ENCODE measurements around the gene LIME1. TPM values are rescaled to one million over a fixed set of nuclear protein-coding genes. Genes with fewer than 3 reads are reported as not detected.

Gene LIME1
- total RNA-seq, 2 donors from 2014 or later: 4.9 to 14.0 TPM

DNA sequence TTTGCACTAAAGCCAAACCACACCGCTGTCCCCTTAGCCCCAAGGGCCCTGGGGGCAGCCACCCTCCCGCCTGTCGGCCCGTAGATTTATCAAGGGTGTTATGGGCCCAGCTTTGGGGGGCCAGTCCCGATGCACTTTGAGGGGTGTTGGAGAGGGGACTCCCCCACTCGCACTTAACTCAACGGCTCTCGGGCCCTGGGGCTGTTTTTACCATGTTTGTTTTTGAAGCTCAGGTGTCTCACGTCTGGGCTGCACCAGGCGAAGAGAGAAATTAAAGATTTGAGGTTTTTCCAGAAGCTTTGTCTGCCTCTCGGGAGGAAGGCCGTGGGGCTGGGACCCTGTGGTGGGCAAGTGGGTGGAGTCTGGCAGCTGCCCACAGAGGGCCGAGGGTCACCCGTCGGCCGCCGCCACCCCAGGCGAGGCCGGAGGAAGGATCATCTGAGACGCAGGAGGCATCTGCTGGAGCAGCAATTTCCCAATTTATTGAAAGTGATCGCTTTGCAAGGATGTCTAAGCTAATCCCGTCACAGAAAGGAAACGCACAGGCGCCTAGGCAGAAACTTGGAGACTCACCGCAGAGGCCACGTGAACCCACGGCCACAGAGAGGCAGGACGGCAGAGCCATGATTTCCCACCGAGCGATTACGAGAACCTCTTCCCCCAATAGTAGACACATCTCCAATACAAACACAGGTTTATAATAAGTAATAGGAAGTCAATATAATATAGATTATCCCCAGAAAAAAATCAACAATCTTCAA, 6.9 kb downstream of the LIME1 start:
- no peak overlapping the region for H3K27ac ChIP-seq
- intact Hi-C loops (cut with DNase I): no loop called here

DNA sequence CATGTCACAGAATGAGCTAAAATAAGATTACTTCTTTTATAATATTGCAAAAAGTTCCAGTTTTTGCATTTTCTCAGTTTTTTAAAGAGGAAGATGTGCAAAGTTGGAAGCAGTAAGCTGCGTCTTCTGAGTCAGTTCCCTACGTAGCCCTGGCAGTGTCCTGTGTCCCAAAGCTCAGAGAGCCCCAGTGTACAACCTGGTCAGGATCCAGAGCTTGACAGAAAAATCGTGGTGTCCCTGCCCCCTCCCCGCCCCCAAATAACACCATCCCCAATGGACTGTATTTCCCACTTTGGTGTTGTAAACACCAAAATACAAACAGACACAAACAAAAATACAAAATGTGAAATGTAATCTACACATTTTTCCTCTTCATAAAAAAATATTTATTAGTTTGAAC, 7.7 kb downstream of the LIME1 start:
- Histone ChIP-seq H3K27me3 (no peaks in the 10 kb centered on the region), H3K36me3 (replicated peaks in 1 of 2; ENCODE audit: insufficient read depth in 1 of 2, low read depth in 2 of 2) (peaks cover 0 to 2% of the 10 kb centered on the region in 2 donors), H3K27ac (no peak overlapping the region), H3K9me3 (no peaks in the 10 kb centered on the region), H3K4me1 (peaks cover 30% of the 10 kb centered on the region), H3K4me3 (no peak overlapping the region)
- DNase-seq: no peak
- WGBS, 2 donors: 75% methylated on average over 4 of the region's 4 CpGs
- ATAC-seq: no peak
- intact Hi-C loops (cut with DNase I): no loop called here
- TF ChIP-seq POLR2A (IDR thresholded peaks at IDR 0.05): no peak
- TF ChIP-seq, protein P1, sequence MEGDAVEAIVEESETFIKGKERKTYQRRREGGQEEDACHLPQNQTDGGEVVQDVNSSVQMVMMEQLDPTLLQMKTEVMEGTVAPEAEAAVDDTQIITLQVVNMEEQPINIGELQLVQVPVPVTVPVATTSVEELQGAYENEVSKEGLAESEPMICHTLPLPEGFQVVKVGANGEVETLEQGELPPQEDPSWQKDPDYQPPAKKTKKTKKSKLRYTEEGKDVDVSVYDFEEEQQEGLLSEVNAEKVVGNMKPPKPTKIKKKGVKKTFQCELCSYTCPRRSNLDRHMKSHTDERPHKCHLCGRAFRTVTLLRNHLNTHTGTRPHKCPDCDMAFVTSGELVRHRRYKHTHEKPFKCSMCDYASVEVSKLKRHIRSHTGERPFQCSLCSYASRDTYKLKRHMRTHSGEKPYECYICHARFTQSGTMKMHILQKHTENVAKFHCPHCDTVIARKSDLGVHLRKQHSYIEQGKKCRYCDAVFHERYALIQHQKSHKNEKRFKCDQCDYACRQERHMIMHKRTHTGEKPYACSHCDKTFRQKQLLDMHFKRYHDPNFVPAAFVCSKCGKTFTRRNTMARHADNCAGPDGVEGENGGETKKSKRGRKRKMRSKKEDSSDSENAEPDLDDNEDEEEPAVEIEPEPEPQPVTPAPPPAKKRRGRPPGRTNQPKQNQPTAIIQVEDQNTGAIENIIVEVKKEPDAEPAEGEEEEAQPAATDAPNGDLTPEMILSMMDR (IDR thresholded peaks at IDR 0.05): no peak

More for the DNA sequence above, 6.9 kb downstream of the LIME1 start:
- Histone ChIP-seq H3K27me3 (no peaks in the 10 kb centered on the region), H3K4me1 (peaks cover 37% of the 10 kb centered on the region), H3K4me3 (no peak overlapping the region), H3K9me3 (no peaks in the 10 kb centered on the region), H3K36me3 (replicated peaks in 1 of 2; ENCODE audit: insufficient read depth in 1 of 2, low read depth in 2 of 2) (peaks cover 0 to 2% of the 10 kb centered on the region in 2 donors)
- TF ChIP-seq, protein P1 (IDR thresholded peaks at IDR 0.05): no peak
- no peak for TF ChIP-seq POLR2A (IDR thresholded peaks at IDR 0.05)
- ATAC-seq: no peak
- 87 to 92% methylated on average over 24 to 31 of the region's 31 CpGs for WGBS, 2 donors
- DNase-seq: no peak

DNA sequence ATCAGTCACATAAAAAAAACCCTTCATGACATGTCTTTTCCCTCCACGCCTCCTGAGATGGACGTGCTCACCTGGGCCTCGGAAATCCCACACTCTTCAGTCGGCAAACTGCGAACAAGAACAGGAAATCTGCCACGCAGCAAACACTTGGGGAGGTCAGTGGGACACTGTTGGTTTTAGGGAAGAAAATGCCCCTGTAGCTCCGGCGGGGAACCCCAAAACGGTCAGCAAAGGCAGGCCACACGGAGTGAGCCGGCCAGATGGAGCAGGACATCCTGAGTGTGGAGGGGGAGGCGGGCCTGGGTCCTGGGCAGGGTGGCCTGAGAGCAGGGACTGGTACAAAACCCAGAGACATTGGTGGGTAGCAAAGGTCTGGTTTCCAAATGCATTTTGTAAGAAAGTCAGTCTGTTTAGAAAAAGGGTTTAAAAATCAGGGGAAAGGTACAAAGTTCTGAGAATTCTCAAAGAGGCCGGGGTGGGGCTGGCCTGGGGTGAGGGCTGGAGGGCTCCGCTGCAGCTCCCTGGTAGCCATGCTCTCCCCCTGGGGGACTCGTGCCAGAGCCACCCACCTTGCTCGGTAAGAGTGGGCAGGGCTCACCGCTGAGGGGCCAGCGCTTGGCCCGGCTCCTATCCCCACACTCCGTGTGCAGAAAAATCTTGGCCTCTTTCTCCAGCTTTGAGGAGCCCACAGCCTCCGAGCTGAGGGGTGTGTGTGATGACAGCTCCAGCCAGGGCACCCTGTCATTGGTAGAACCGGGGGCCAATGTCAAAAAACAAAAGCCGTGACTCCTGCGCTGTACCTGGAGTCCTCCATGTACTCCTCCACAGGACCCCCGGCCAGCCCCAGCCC, 8.3 kb downstream of the LIME1 start:
- WGBS, 2 donors: 73 to 80% methylated on average over 21 to 25 of the region's 25 CpGs
- H3K36me3 ChIP-seq (replicated peaks in 1 of 2; ENCODE audit: insufficient read depth in 1 of 2, low read depth in 2 of 2): peaks cover 0 to 2% of the 10 kb centered on the region in 2 donors
- DNase-seq: no peak
- no peak overlapping the region for H3K4me3 ChIP-seq
- no peaks in the 10 kb centered on the region for H3K9me3 ChIP-seq
- TF ChIP-seq POLR2A (IDR thresholded peaks at IDR 0.05): no peak
- TF ChIP-seq, protein P1 (IDR thresholded peaks at IDR 0.05): no peak
- no peak overlapping the region for H3K27ac ChIP-seq
- H3K27me3 ChIP-seq: no peaks in the 10 kb centered on the region
- intact Hi-C loops (cut with DNase I): no loop called here
- no peak for ATAC-seq
- peaks cover 28% of the 10 kb centered on the region for H3K4me1 ChIP-seq

DNA sequence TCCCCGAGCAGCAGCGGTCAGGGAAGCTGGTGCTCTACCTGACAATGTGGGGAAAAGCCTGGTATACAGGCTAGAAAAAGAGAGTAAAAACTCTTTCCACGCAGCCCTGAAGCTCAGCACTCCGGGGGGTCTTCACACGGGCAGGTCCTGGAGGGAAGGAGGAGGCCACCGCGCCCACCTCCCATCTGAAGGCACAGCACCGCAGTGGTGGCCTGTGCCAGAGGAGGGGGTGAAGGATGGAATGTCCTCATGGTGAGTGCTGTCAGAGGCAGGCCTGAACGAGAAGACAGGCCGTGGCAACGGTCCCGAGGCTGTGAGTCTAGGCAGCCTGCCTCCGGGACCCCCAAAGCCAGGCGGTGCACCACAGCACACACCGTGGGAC, 9.0 kb downstream of the LIME1 start:
- H3K27ac ChIP-seq: no peak overlapping the region
- no peak for DNase-seq
- intact Hi-C loops (cut with DNase I): no loop called here

More for the DNA sequence above, 9.0 kb downstream of the LIME1 start:
- WGBS, 2 donors: 77 to 79% methylated on average over 15 of the region's 15 CpGs
- no peak for ATAC-seq
- Histone ChIP-seq H3K4me3 (no peak overlapping the region), H3K36me3 (replicated peaks in 1 of 2; ENCODE audit: insufficient read depth in 1 of 2, low read depth in 2 of 2) (peaks cover 0 to 2% of the 10 kb centered on the region in 2 donors), H3K4me1 (peaks cover 26% of the 10 kb centered on the region), H3K27me3 (no peaks in the 10 kb centered on the region), H3K9me3 (no peaks in the 10 kb centered on the region)
- no peak for TF ChIP-seq POLR2A (IDR thresholded peaks at IDR 0.05)
- TF ChIP-seq, protein P1 (IDR thresholded peaks at IDR 0.05): no peak
